IMR-90 (cell line): ENCODE measurements around the gene SIAH3. TPM values are rescaled to one million over a fixed set of nuclear protein-coding genes. Genes with fewer than 3 reads are reported as not detected.

Experiments
- ATAC-seq: fragments of 200-7000 bp; cut with Tn5 transposase; 2 replicates; pipeline ENCODE4 v1.9.1; 2020; ENCODE audit warnings: low read depth, mild to moderate bottlenecking, moderate library complexity
- BruUV-seq: library from RNA; stranded (reverse); fragments of 400-500 nt; replicated peaks from 2 replicates; lab custom pipeline; 2021; lab: Mats Ljungman, UMichigan
- CTCF ChIA-PET: fragments of 300-600 bp; formaldehyde crosslinking; extraction: SDS; loops from one replicate; lab custom pipeline; 2021; ENCODE audit warnings: antibody characterized with exemption; lab: Yijun Ruan, JAX
- POLR2A ChIA-PET: fragments of 300-600 bp; sonication (Branson Sonifier 250); formaldehyde crosslinking; loops from one replicate; lab custom pipeline; 2022; ENCODE audit warnings: antibody characterized with exemption; ENCODE audit not compliant: unreplicated experiment; lab: Charles Lee
- DNase-seq: peaks from one replicate; pipeline ENCODE4 v3.0.0; 2013
- H2AFZ ChIP-seq: replicated peaks from 2 replicates; pipeline ENCODE3; 2013; ENCODE audit warnings: low read length, mild to moderate bottlenecking; ENCODE audit not compliant: poor library complexity
- H2AK5ac ChIP-seq: 2 replicates; pipeline ENCODE4 v1.6.1; 2013; ENCODE audit warnings: low read depth, low read length, inconsistent platforms
- H2AK9ac ChIP-seq: replicated peaks from 2 replicates; pipeline ENCODE3; 2013; ENCODE audit warnings: mild to moderate bottlenecking, low read depth, low read length, moderate library complexity; ENCODE audit not compliant: poor library complexity
- H2BK120ac ChIP-seq: 2 replicates; pipeline ENCODE4 v1.6.1; 2013; ENCODE audit warnings: low read depth, low read length, inconsistent platforms
- H2BK15ac ChIP-seq: 3 replicates; pipeline ENCODE4 v1.6.1; 2013; ENCODE audit warnings: low read depth, low read length, inconsistent platforms
- H2BK20ac ChIP-seq: 2 replicates; pipeline ENCODE4 v1.6.1; 2013; ENCODE audit warnings: low read depth, mild to moderate bottlenecking, inconsistent platforms, low read length, moderate library complexity
- H2BK5ac ChIP-seq: 2 replicates; pipeline ENCODE4 v1.6.1; 2013; ENCODE audit warnings: mild to moderate bottlenecking, low read depth, low read length, inconsistent platforms; ENCODE audit not compliant: poor library complexity, severe bottlenecking
- H3K14ac ChIP-seq: replicated peaks from 2 replicates; pipeline ENCODE4 v1.6.1; 2013; ENCODE audit warnings: low read depth, low read length, inconsistent platforms
- H3K18ac ChIP-seq: 2 replicates; pipeline ENCODE4 v1.6.1; 2013; ENCODE audit warnings: low read depth, low read length, control low read depth
- H3K23ac ChIP-seq: 2 replicates; pipeline ENCODE4 v1.6.1; 2013; ENCODE audit warnings: low read depth, low read length, inconsistent platforms
- H3K27ac ChIP-seq: 2 replicates; pipeline ENCODE4 v1.5.1; 2013; ENCODE audit warnings: mild to moderate bottlenecking, control low read depth, low read length; ENCODE audit not compliant: insufficient read depth
- H3K27me3 ChIP-seq: 2 replicates; pipeline ENCODE4 v1.6.1; 2013; ENCODE audit warnings: low read length; ENCODE audit not compliant: control insufficient read depth, insufficient read depth
- H3K36me3 ChIP-seq: 2 replicates; pipeline ENCODE4 v1.6.1; 2013; ENCODE audit warnings: low read length, mixed read lengths; ENCODE audit not compliant: control insufficient read depth, insufficient read depth
- H3K4ac ChIP-seq: 2 replicates; pipeline ENCODE4 v1.6.1; 2013; ENCODE audit warnings: low read depth, low read length, inconsistent platforms
- H3K4me1 ChIP-seq: 2 replicates; pipeline ENCODE4 v1.6.1; 2013; ENCODE audit warnings: low read length, mixed read lengths; ENCODE audit not compliant: control insufficient read depth, insufficient read depth
- H3K4me2 ChIP-seq: 2 replicates; pipeline ENCODE4 v1.6.1; 2013; ENCODE audit warnings: low read depth, mild to moderate bottlenecking, control low read depth, low read length, moderate library complexity
- H3K4me3 ChIP-seq: 2 replicates; pipeline ENCODE4 v1.5.1; 2013; ENCODE audit warnings: low read depth, mild to moderate bottlenecking, control low read depth, low read length, moderate library complexity; ENCODE audit not compliant: insufficient read depth
- H3K56ac ChIP-seq: 2 replicates; pipeline ENCODE4 v1.6.1; 2013; ENCODE audit warnings: low read length, inconsistent platforms; ENCODE audit not compliant: insufficient read depth; ENCODE audit errors: extremely low read depth
- H3K79me1 ChIP-seq, 2 experiments: 2 replicates each; pipeline ENCODE4 v1.6.1; 2013; ENCODE audit warnings: low read length in 2 of 2, inconsistent platforms in 1 of 2, low read depth in 1 of 2
- H3K9ac ChIP-seq: 2 replicates; pipeline ENCODE4 v1.6.1; 2013; ENCODE audit warnings: low read depth, low read length, control low read depth
- H3K9me1 ChIP-seq: 2 replicates; pipeline ENCODE4 v1.6.1; 2013; ENCODE audit warnings: low read length, inconsistent platforms; ENCODE audit not compliant: insufficient read depth
- H3K9me3 ChIP-seq: 2 replicates; pipeline ENCODE4 v1.6.1; 2013; ENCODE audit warnings: low read length; ENCODE audit not compliant: control insufficient read depth, insufficient read depth
- H4K20me1 ChIP-seq: 2 replicates; pipeline ENCODE4 v1.6.1; 2013; ENCODE audit warnings: low read length, inconsistent platforms; ENCODE audit not compliant: insufficient read depth
- H4K5ac ChIP-seq: 2 replicates; pipeline ENCODE4 v1.6.1; 2013; ENCODE audit warnings: mild to moderate bottlenecking, low read depth, low read length, control low read depth
- H4K8ac ChIP-seq, 2 experiments: 2 replicates each; pipeline ENCODE4 v1.6.1; 2013; ENCODE audit warnings: low read depth in 2 of 2, low read length in 2 of 2, control low read depth in 1 of 2, inconsistent platforms in 1 of 2
- H4K91ac ChIP-seq: 2 replicates; pipeline ENCODE4 v1.6.1; 2013; ENCODE audit warnings: low read depth, low read length, inconsistent platforms; ENCODE audit not compliant: insufficient read depth
- BHLHE40 ChIP-seq: fragments of 150-350 bp; IDR thresholded peaks from 2 replicates; pipeline ENCODE4 v1.6.1; 2016; ENCODE audit warnings: mild to moderate bottlenecking, low read depth, low read length
- CEBPB ChIP-seq: IDR thresholded peaks from 2 replicates; pipeline ENCODE4 v1.6.1; 2012; ENCODE audit warnings: low read depth, low read length, improper control_type of control experiment
- CHD1 ChIP-seq: IDR thresholded peaks from 2 replicates; pipeline ENCODE4 v1.6.1; 2012; ENCODE audit warnings: low read depth, low read length, improper control_type of control experiment
- ELK1 ChIP-seq: fragments of 150-350 bp; IDR thresholded peaks from 2 replicates; pipeline ENCODE4 v1.6.1; 2016; ENCODE audit warnings: low read depth, mild to moderate bottlenecking, low read length, moderate library complexity, borderline replicate concordance
- FOS ChIP-seq: fragments of 150-350 bp; IDR thresholded peaks from 2 replicates; pipeline ENCODE4 v1.6.1; 2016; ENCODE audit warnings: low read depth, low read length
- MAZ ChIP-seq: IDR thresholded peaks from 2 replicates; pipeline ENCODE4 v1.6.1; 2012; ENCODE audit warnings: low read depth, mild to moderate bottlenecking, low read length, improper control_type of control experiment, moderate library complexity, borderline replicate concordance
- NFE2L2 ChIP-seq: fragments of 150-350 bp; IDR thresholded peaks from 2 replicates; pipeline ENCODE4 v1.6.1; 2016; ENCODE audit warnings: low read depth, mild to moderate bottlenecking, low read length
- POLR2A ChIP-seq: IDR thresholded peaks from 2 replicates; pipeline ENCODE4 v1.6.1; 2012; ENCODE audit warnings: mild to moderate bottlenecking, low read depth, low read length
- RAD21 ChIP-seq: IDR thresholded peaks from 2 replicates; pipeline ENCODE4 v1.6.1; 2012; ENCODE audit warnings: low read length, improper control_type of control experiment
- RCOR1 ChIP-seq: IDR thresholded peaks from 2 replicates; pipeline ENCODE4 v1.6.1; 2012; ENCODE audit warnings: mild to moderate bottlenecking, low read length, improper control_type of control experiment; ENCODE audit not compliant: insufficient replicate concordance
- RFX5 ChIP-seq: IDR thresholded peaks from 2 replicates; pipeline ENCODE4 v1.8.0; 2012; ENCODE audit warnings: low read depth, mild to moderate bottlenecking, low read length, moderate library complexity
- USF2 ChIP-seq: fragments of 150-350 bp; IDR thresholded peaks from 2 replicates; pipeline ENCODE4 v1.6.1; 2017; ENCODE audit warnings: mild to moderate bottlenecking, antibody characterized with exemption, low read length, low read depth
- WGBS, 2 experiments: methylation state at CpG; one replicate each; pipeline versions ENCODE4 v1.1.5 to v1.1.7; 2013; ENCODE audit warnings: missing lambda C conversion rate in 2 of 2; ENCODE audit not compliant: insufficient read length in 1 of 2; ENCODE audit errors: extremely low coverage in 2 of 2; 5-methylcytosine and 5-hydroxymethylcytosine counted together
- dilution Hi-C: fragments of 300-500 bp; cut with HindIII; formaldehyde crosslinking; loops from one replicate; pipeline ENCODE4 v1.14.3; 2018; ENCODE audit warnings: low sequenced_read_pairs; ENCODE audit not compliant: unreplicated experiment
- in situ Hi-C: fragments of 300-500 bp; cut with MboI; formaldehyde crosslinking; loops from 3 replicates; pipeline ENCODE4 v1.14.3; 2019; ENCODE audit warnings: low sequenced_read_pairs, inconsistent platforms, mixed read lengths
- intact Hi-C: fragments of 100-400 bp; cut with micrococcal nuclease; formaldehyde crosslinking; loops from 2 replicates; pipeline ENCODE4 v1.10.0; 2022
- polyA plus RNA-seq, 3 experiments: library from polyadenylated mRNA; depleted of rRNA; stranded (reverse); fragments of >200 nt; gene quantifications; 2 replicates each; pipeline ENCODE4 v1.2.3, GENCODE V29; 2012; ENCODE audit warnings: low replicate concordance in 1 of 3
- total RNA-seq: library from RNA; depleted of rRNA; stranded (reverse); fragments of >200 nt; gene quantifications from 2 replicates; pipeline ENCODE4 v1.2.3, GENCODE V29; 2012
- TF ChIP-seq, protein P1 (sequence below): conservative IDR thresholded peaks from 2 replicates; pipeline ENCODE4 v1.5.1; 2012; ENCODE audit warnings: mild to moderate bottlenecking, low read depth, low read length, improper control_type of control experiment

SIAH3 gene
- total and polyA plus RNA-seq, 2 of the 4 experiments (the other 2 are of a cell fraction) = under 0.01 TPM; not detected in 1

DNA sequence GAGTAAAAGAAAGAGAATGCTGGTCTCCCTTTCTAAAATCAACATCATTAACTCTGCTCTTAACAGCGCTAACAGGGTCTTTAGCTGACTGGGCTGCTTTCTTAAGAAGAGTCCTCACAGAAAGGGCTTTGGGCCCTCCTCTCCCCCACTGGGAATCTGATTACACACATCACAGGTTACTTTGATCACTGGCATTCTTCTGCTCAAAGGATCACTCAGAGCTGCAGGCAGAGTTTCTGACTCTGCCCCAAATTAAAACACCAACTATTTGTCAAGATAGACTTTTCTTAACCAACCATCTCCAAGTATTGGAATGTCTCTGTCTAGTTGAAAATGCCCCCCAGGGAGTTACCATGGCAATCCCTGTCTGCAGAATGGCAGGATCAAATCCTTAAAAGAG is 31.1 kb upstream of the SIAH3 start:
- intact Hi-C loops = no loop called here
- no TSS peak for BruUV-seq
- WGBS, 2 experiments = 60% methylated on average over 1 of the region's 1 CpG; no CpG with 5 or more reads in 1 of the 2 experiments
- Histone ChIP-seq H3K18ac (no peak overlapping the region), H3K9ac (no peak overlapping the region), H4K5ac (no peak overlapping the region), H3K4me1 (no peaks in the 10 kb centered on the region), H4K8ac (no peak overlapping the region), H2BK5ac (no peak overlapping the region), H3K14ac (no peak overlapping the region), H3K23ac (no peak overlapping the region), H2BK20ac (no peak overlapping the region), H3K4me2 (no peak overlapping the region), H2AFZ (no peak overlapping the region), H2BK120ac (no peak overlapping the region), H3K36me3 (no peaks in the 10 kb centered on the region), H3K79me1 (no peaks in the 10 kb centered on the region), H3K56ac (no peak overlapping the region), H3K4me3 (no peak overlapping the region), H3K9me1 (no peaks in the 10 kb centered on the region), H3K4ac (no peak overlapping the region), H3K27me3 (peaks cover 8% of the 10 kb centered on the region), H4K20me1 (no peaks in the 10 kb centered on the region), H4K91ac (no peak overlapping the region), H3K9me3 (no peaks in the 10 kb centered on the region), H2BK15ac (no peak overlapping the region), H2AK9ac (no peak overlapping the region), H3K27ac (no peak overlapping the region), H2AK5ac (no peak overlapping the region)
- ChIA-PET CTCF (no interaction called here), POLR2A (no interaction called here)
- ATAC-seq = no peak
- dilution Hi-C loops = no loop called here
- TF ChIP-seq BHLHE40 = no peak
- TF ChIP-seq FOS = no peak
- TF ChIP-seq ELK1 = no peak
- TF ChIP-seq CHD1 = no peak
- TF ChIP-seq USF2 = no peak
- no peak for TF ChIP-seq RFX5
- TF ChIP-seq RAD21 = no peak
- TF ChIP-seq NFE2L2 = no peak
- TF ChIP-seq, protein P1, sequence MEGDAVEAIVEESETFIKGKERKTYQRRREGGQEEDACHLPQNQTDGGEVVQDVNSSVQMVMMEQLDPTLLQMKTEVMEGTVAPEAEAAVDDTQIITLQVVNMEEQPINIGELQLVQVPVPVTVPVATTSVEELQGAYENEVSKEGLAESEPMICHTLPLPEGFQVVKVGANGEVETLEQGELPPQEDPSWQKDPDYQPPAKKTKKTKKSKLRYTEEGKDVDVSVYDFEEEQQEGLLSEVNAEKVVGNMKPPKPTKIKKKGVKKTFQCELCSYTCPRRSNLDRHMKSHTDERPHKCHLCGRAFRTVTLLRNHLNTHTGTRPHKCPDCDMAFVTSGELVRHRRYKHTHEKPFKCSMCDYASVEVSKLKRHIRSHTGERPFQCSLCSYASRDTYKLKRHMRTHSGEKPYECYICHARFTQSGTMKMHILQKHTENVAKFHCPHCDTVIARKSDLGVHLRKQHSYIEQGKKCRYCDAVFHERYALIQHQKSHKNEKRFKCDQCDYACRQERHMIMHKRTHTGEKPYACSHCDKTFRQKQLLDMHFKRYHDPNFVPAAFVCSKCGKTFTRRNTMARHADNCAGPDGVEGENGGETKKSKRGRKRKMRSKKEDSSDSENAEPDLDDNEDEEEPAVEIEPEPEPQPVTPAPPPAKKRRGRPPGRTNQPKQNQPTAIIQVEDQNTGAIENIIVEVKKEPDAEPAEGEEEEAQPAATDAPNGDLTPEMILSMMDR = no peak
- TF ChIP-seq RCOR1 = no peak
- no peak for TF ChIP-seq CEBPB
- TF ChIP-seq MAZ = no peak
- no peak for TF ChIP-seq POLR2A
- in situ Hi-C loops = no loop called here
- no peak for DNase-seq
